Thyroid gland (tissue), 4 donors: ENCODE measurements around the gene OSBPL6. TPM values are rescaled to one million over a fixed set of nuclear protein-coding genes. Genes with fewer than 3 reads are reported as not detected.

ENCODE experiments used
- DNase-seq, 2 donors: peaks; one replicate each; pipeline ENCODE4 v3.0.0-alpha.2; 2019
- H3K27ac ChIP-seq, 3 donors: fragments of 200-600 bp; sonication (generic); 1 replicate in 2 of 3; 2 replicates in 1 of 3; pipeline ENCODE4 v1.5.1; 2016 to 2019; ENCODE audit warnings: mild to moderate bottlenecking in 1 of 3, moderate library complexity in 1 of 3
- H3K27me3 ChIP-seq: fragments of 200-600 bp; sonication (generic); one replicate; pipeline ENCODE4 v1.5.1; 2019
- H3K36me3 ChIP-seq, 2 donors: fragments of 200-600 bp; sonication (generic); one replicate each; pipeline ENCODE4 v1.5.1; 2016 to 2019
- H3K4me1 ChIP-seq, 2 donors: fragments of 200-600 bp; sonication (generic); one replicate each; pipeline ENCODE4 v1.5.1; 2017 to 2019
- H3K4me3 ChIP-seq, 3 donors: fragments of 200-600 bp; sonication (generic); replicated peaks in 1 of 3; 1 replicate in 2 of 3; 2 replicates in 1 of 3; pipeline ENCODE4 v1.5.1; 2016; ENCODE audit warnings: mild to moderate bottlenecking in 1 of 3
- H3K9me3 ChIP-seq: fragments of 200-600 bp; sonication (generic); one replicate; pipeline ENCODE4 v1.5.1; 2017
- POLR2A ChIP-seq, 2 donors: fragments of 450-650 bp; IDR thresholded peaks; one replicate each; pipeline ENCODE4 v1.6.1; 2017; ENCODE audit warnings: antibody characterized with exemption in 2 of 2, mild to moderate bottlenecking in 2 of 2, moderate library complexity in 1 of 2
- WGBS, 2 donors: methylation state at CpG; one replicate each; pipeline ENCODE4 v1.1.5; 2017; 5-methylcytosine and 5-hydroxymethylcytosine counted together
- intact Hi-C: fragments of 100-400 bp; cut with DNase I; formaldehyde crosslinking; loops from one replicate; pipeline ENCODE4 v1.15.1; 2023
- total RNA-seq, 4 donors: library from RNA; depleted of rRNA; stranded (reverse); fragments of >200 nt; gene quantifications; one replicate each; pipeline ENCODE4 v1.2.3, GENCODE V29; 2016
- TF ChIP-seq, protein P1 (sequence below), 6 experiments: fragments of 200-600 bp in 3 of 6; fragments of 450-650 bp in 3 of 6; sonication (generic) in 3 of 6; IDR thresholded peaks; one replicate each; pipeline ENCODE4 v1.5.1; 2016 to 2019; ENCODE audit warnings: antibody characterized with exemption in 6 of 6, mild to moderate bottlenecking in 2 of 6, inconsistent platforms in 1 of 6, moderate library complexity in 1 of 6

OSBPL6 gene
- total RNA-seq, 4 donors from 2014 or later, result 2.1 to 5.3 (median 3.2) TPM

DNA sequence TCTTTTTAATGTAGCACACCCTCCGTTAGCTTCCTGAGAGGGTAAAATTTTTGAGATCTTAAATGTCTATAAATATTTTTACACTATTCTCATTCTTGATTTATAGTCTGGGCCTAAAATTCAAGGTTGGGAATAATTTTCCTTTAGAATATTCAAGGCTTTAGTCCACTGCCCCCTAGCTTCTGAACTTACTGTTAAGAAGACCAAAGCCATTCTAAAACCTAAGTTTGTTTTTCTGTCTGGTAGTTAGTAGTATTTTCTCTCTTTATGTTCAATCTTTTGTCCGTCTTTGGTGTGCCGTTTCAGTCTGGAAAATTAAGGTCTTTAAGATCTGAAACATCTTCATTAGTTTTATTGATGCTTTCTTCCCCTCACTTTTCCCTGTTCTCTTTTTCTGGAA lies 14.5 kb downstream of the OSBPL6 start:
- Histone ChIP-seq H3K4me3 (no peak overlapping the region), H3K4me1 (no peaks in the 10 kb centered on the region), H3K27me3 (no peaks in the 10 kb centered on the region), H3K27ac (no peak overlapping the region), H3K9me3 (no peaks in the 10 kb centered on the region), H3K36me3 (no peaks in the 10 kb centered on the region)
- DNase-seq, result no peak
- intact Hi-C loops, result no loop called here
- 89 to 92% methylated on average over 3 of the region's 3 CpGs for WGBS, 2 donors
- TF ChIP-seq, protein P1, sequence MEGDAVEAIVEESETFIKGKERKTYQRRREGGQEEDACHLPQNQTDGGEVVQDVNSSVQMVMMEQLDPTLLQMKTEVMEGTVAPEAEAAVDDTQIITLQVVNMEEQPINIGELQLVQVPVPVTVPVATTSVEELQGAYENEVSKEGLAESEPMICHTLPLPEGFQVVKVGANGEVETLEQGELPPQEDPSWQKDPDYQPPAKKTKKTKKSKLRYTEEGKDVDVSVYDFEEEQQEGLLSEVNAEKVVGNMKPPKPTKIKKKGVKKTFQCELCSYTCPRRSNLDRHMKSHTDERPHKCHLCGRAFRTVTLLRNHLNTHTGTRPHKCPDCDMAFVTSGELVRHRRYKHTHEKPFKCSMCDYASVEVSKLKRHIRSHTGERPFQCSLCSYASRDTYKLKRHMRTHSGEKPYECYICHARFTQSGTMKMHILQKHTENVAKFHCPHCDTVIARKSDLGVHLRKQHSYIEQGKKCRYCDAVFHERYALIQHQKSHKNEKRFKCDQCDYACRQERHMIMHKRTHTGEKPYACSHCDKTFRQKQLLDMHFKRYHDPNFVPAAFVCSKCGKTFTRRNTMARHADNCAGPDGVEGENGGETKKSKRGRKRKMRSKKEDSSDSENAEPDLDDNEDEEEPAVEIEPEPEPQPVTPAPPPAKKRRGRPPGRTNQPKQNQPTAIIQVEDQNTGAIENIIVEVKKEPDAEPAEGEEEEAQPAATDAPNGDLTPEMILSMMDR (IDR thresholded peaks at IDR 0.05), result peak in 3 of 6 experiments; percentile 16 to 40 (median 32)
- TF ChIP-seq POLR2A (IDR thresholded peaks at IDR 0.05), result no peak

DNA sequence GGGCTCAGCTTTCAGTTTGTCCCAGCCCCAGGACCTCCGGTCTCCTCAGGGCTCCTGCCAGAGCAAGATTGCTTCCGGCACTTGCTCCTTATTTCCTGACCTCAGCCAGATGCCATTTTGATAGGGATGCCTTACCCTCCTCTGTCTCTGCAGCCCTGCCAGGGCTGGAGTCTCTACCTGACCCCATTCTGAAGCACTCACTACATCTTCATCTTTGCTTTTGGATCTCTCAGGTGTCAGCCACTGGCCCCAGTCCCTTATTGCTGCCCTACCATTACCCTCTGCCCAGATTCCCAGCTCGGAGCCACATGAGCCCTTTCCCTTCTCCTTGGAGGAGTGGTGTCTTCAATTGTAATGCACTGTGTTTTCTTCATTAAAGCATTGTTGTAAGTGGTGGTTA lies 17.1 kb downstream of the OSBPL6 start:
- H3K27ac ChIP-seq, result no peak overlapping the region
- H3K36me3 ChIP-seq, result no peaks in the 10 kb centered on the region
- 83 to 92% methylated on average over 3 of the region's 3 CpGs for WGBS, 2 donors
- H3K27me3 ChIP-seq, result no peaks in the 10 kb centered on the region
- H3K4me3 ChIP-seq, result no peak overlapping the region
- TF ChIP-seq POLR2A (IDR thresholded peaks at IDR 0.05), result no peak
- TF ChIP-seq, protein P1 (IDR thresholded peaks at IDR 0.05), result no peak
- intact Hi-C loops, result no loop called here
- H3K4me1 ChIP-seq, result no peaks in the 10 kb centered on the region
- no peaks in the 10 kb centered on the region for H3K9me3 ChIP-seq
- no peak for DNase-seq

DNA sequence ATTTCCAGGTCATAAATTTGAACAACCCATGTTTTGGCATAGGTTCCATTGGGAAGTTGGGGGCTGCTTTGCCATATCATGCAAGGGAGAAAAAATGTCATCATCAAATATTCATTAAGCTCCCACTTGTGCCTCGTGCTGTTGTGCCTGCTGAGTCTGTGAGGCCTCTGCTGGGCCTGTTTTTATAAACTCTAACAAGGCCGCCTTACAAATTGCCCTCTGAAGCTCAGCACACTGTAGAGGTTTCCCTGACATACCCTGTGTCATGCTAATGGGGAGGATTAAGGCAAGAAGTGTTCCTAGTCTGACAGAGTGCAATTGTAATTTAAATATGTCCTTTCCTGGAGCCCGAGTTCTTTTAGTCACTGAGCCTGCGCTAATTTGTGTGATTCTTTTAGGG lies 17.6 kb downstream of the OSBPL6 start:
- no peak for DNase-seq
- no peaks in the 10 kb centered on the region for H3K9me3 ChIP-seq
- no peaks in the 10 kb centered on the region for H3K27me3 ChIP-seq
- H3K4me1 ChIP-seq, result no peaks in the 10 kb centered on the region
- intact Hi-C loops, result no loop called here
- H3K4me3 ChIP-seq, result no peak overlapping the region
- TF ChIP-seq, protein P1 (IDR thresholded peaks at IDR 0.05), result no peak
- TF ChIP-seq POLR2A (IDR thresholded peaks at IDR 0.05), result no peak
- no peak overlapping the region for H3K27ac ChIP-seq
- H3K36me3 ChIP-seq, result no peaks in the 10 kb centered on the region
- WGBS, 2 donors, result 84 to 88% methylated on average over 4 of the region's 4 CpGs

DNA sequence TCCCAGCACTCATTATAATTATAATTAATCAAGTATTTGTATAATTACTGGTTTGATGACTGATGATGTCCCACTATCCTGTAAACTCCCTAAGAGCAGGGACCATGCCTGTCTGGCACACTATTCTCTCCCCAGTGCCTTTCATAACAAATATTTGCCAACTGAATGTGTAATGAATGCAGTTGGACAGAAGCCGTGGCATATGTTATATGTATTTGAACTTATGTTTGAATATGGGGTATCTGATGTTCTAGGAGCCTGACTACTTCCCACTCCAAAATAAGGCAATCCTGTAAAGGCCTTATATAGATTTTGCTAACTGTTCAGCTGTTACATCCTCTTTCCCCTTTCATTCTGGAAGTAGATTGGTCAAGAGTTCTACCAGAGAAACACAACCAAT lies 19.7 kb downstream of the OSBPL6 start:
- intact Hi-C loops, result no loop called here
- TF ChIP-seq POLR2A (IDR thresholded peaks at IDR 0.05), result no peak
- TF ChIP-seq, protein P1 (IDR thresholded peaks at IDR 0.05), result no peak
- no peak overlapping the region for H3K4me3 ChIP-seq
- H3K4me1 ChIP-seq, result no peaks in the 10 kb centered on the region
- WGBS, 2 donors, result 83 to 95% methylated on average over 1 of the region's 1 CpG
- no peak for DNase-seq
- H3K27me3 ChIP-seq, result no peaks in the 10 kb centered on the region
- H3K36me3 ChIP-seq, result no peaks in the 10 kb centered on the region
- no peaks in the 10 kb centered on the region for H3K9me3 ChIP-seq
- H3K27ac ChIP-seq, result no peak overlapping the region

DNA sequence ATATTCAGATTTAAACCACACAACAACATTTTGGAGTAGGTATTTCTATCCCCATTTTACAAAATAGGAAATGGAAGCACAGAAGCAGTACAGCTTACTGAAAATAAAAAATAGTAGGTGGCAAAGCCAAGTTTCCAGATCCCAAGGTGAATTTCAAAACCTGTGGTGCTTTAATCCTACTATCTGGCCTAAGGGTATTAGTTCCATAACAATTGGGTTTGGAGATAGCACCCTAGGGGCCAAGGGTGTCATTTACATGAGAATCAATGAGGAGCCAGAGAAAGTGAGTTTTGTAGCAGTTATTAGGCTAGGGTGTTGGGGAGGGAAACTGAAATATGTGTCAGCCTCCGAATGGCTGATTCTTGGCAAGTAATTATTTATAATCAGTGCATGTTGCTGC lies 24.9 kb downstream of the OSBPL6 start:
- H3K9me3 ChIP-seq, result no peaks in the 10 kb centered on the region
- 81 to 100% methylated on average over 1 of the region's 1 CpG for WGBS, 2 donors
- TF ChIP-seq POLR2A (IDR thresholded peaks at IDR 0.05), result no peak
- TF ChIP-seq, protein P1 (IDR thresholded peaks at IDR 0.05), result no peak
- no peaks in the 10 kb centered on the region for H3K4me1 ChIP-seq
- H3K27me3 ChIP-seq, result no peaks in the 10 kb centered on the region
- intact Hi-C loops, result no loop called here
- no peak overlapping the region for H3K4me3 ChIP-seq
- no peak overlapping the region for H3K27ac ChIP-seq
- H3K36me3 ChIP-seq, result no peaks in the 10 kb centered on the region
- no peak for DNase-seq
